Adipose tissue (tissue), 3 donors: ENCODE data around the gene PSEN1. TPM values are rescaled to one million over a fixed set of nuclear protein-coding genes. Genes with fewer than 3 reads are reported as not detected.

Experiments
- polyA plus RNA-seq, 3 donors: library from polyadenylated mRNA; stranded (reverse); fragments of 200-250 nt; gene quantifications; one replicate each; pipeline ENCODE4 v1.2.3, GENCODE V29; 2013
- donor health status: healthy with polysubstance abuse.
- donor health status: Bipolar disorder and iron deficiency.
- donor health status: healthy.

PSEN1 gene
- polyA plus RNA-seq, 3 donors, result 10.2 to 21.1 (median 14.2) TPM

Other genes starting within 250 kb of the PSEN1 start
- under 1 TPM; 0.37 to 0.79 (median 0.41) TPM for gene DPF3, start 242.4 kb upstream of the PSEN1 start, polyA plus RNA-seq
- 10 to 100 TPM in 1 of 3 donors, 1 to 10 TPM in 2; 2.8 to 13.2 (median 8.0) TPM for gene DCAF4, start 210.0 kb upstream of the PSEN1 start, polyA plus RNA-seq
- gene ZFYVE1, start 109.4 kb upstream of the PSEN1 start, polyA plus RNA-seq, result 1 to 10 TPM; 4.9 to 7.5 (median 6.7) TPM
- 10 to 100 TPM; 15.6 to 29.7 (median 23.8) TPM for gene RBM25, start 78.0 kb upstream of the PSEN1 start, polyA plus RNA-seq
- gene PAPLN, start 101.0 kb downstream of the PSEN1 start, polyA plus RNA-seq, result 1 to 10 TPM; 2.1 to 9.3 (median 3.9) TPM